Transverse colon (tissue), 4 donors: ENCODE results near the gene DOCK2.

ENCODE experiments used
- CTCF ChIP-seq, 5 experiments: fragments of 200-600 bp in 3 of 5; fragments of 450-650 bp in 2 of 5; sonication (generic) in 3 of 5; IDR thresholded peaks; 1 replicate in 2 of 5; 2 replicates in 3 of 5; pipeline ENCODE4 v1.5.1; 2016 to 2017; ENCODE audit warnings: antibody characterized with exemption in 5 of 5, inconsistent platforms in 3 of 5, mild to moderate bottlenecking in 2 of 5, moderate library complexity in 1 of 5
- POLR2A ChIP-seq: fragments of 450-650 bp; IDR thresholded peaks from one replicate; pipeline ENCODE4 v1.6.1; 2016; ENCODE audit warnings: antibody characterized with exemption, mild to moderate bottlenecking, moderate library complexity
- POLR2AphosphoS5 ChIP-seq, 3 donors: sonication (generic); formaldehyde crosslinking; IDR thresholded peaks; one replicate each; pipeline ENCODE4 v1.6.1; 2016; ENCODE audit warnings: antibody characterized with exemption in 3 of 3

GRCh38 chr5:169772256-169772655, 135.2 kb downstream of the DOCK2 start:
- TF ChIP-seq POLR2A = no peak
- TF ChIP-seq CTCF (IDR thresholded peaks at IDR 0.05) = no peak
- no peak for TF ChIP-seq POLR2AphosphoS5 (IDR thresholded peaks at IDR 0.05)
